ENCODE results near the gene AHNAK.

The AHNAK gene

GRCh38 chr11:62471603-62472002, 75.0 kb downstream of the AHNAK start:
- H3K4me3 ChIP-seq (ENCODE audit: low read length), result no peak overlapping the region
- TF ChIP-seq ZNF274 (IDR thresholded peaks at IDR 0.05; ENCODE audit: low read depth, low read length), result no peak

DNA sequence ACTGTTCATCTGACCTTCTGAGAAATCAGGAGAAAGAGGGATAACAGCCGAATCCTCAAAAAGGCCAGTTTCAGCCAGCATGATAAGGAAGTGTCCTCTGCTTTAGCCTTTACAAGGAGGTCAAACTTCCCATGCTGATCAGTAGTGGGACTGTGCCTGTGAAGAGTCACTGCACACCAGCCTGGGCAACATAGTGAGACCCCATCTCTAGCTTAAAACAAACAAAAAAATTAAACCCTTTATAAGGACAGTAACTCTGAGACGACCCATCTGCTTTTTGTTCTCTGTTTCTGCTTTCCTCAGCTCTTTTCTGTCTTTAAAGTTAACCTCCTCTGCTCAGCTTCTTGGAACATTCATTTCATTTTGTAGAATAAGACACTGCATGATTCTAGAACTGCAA, 78.0 kb downstream of the AHNAK start:
- TF ChIP-seq ZNF274 (IDR thresholded peaks at IDR 0.05; ENCODE audit: low read depth, low read length), result no peak
- no peak overlapping the region for H3K4me3 ChIP-seq (ENCODE audit: low read length)

DNA sequence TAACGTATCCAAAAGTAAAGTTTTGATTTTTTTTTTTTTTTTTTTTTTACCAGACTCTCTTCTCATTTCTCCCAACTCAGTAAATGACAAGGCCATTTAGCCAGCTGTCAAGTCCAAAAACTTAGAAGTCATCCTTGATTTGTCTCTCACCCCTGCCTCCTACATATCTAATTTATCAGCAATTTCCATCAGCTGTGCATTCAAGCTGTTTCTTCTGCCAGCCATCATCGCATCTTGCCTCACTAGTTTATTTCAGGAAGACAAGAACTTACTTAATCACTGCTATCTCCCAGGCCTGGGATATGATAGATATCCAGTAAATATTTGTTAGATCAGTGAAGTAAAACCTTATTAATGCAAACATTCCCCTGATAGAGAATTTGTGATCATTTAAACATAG, 80.2 kb downstream of the AHNAK start:
- no peak for TF ChIP-seq ZNF274 (IDR thresholded peaks at IDR 0.05; ENCODE audit: low read depth, low read length)
- no peak overlapping the region for H3K4me3 ChIP-seq (ENCODE audit: low read length)

DNA sequence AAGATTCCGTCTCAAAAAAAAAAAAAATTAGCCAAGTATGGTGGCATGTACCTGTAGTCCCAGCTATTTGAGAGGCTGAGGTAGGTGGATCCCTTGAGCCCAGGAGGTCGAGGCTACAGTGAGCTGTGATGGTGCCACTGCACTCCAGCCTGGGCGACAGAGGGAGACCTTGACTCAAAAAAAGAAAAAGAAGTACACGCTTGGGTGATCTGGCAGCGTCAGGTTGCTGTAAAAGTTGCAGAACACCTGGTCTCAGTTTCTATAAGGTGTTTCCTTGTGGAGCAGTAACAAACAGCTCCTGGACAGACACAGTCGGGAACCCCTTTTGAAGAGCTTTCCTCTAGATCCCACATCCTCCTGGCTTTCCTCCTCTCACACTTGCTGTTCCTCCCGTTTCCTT, 82.0 kb downstream of the AHNAK start:
- H3K4me3 ChIP-seq (ENCODE audit: low read length), result no peak overlapping the region
- TF ChIP-seq ZNF274 (IDR thresholded peaks at IDR 0.05; ENCODE audit: low read depth, low read length), result no peak

GRCh38 chr11:62463121-62463542, 83.5 kb downstream of the AHNAK start:
- H3K4me3 ChIP-seq (ENCODE audit: low read length), result no peak overlapping the region
- TF ChIP-seq ZNF274 (IDR thresholded peaks at IDR 0.05; ENCODE audit: low read depth, low read length), result no peak

GRCh38 chr11:62462508-62462892, 84.1 kb downstream of the AHNAK start:
- no peak for TF ChIP-seq ZNF274 (IDR thresholded peaks at IDR 0.05; ENCODE audit: low read depth, low read length)
- no peak overlapping the region for H3K4me3 ChIP-seq (ENCODE audit: low read length)

GRCh38 chr11:62461740-62462507, 84.7 kb downstream of the AHNAK start:
- no peak for TF ChIP-seq ZNF274 (IDR thresholded peaks at IDR 0.05; ENCODE audit: low read depth, low read length)
- H3K4me3 ChIP-seq (ENCODE audit: low read length), result no peak overlapping the region

DNA sequence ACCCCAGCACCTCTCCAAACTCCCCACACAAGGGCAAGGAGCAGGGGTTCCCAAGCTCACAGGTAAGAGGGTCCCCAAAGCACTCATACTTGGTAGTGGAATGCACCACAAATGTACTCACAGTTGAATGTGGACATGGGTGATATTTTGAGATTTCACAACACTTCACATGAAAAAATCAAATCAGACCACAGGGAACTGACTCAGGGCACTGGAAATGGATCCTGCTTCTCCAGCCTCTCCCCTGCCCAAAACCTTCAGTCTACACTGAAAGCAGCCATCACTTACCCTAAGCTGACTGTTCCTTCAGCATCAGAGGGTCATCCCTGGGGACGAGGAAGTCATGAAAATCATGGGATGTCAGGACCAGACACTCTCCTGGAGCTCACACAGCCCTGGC, 87.5 kb downstream of the AHNAK start:
- no peak for TF ChIP-seq ZNF274 (IDR thresholded peaks at IDR 0.05; ENCODE audit: low read depth, low read length)
- no peak overlapping the region for H3K4me3 ChIP-seq (ENCODE audit: low read length)

DNA sequence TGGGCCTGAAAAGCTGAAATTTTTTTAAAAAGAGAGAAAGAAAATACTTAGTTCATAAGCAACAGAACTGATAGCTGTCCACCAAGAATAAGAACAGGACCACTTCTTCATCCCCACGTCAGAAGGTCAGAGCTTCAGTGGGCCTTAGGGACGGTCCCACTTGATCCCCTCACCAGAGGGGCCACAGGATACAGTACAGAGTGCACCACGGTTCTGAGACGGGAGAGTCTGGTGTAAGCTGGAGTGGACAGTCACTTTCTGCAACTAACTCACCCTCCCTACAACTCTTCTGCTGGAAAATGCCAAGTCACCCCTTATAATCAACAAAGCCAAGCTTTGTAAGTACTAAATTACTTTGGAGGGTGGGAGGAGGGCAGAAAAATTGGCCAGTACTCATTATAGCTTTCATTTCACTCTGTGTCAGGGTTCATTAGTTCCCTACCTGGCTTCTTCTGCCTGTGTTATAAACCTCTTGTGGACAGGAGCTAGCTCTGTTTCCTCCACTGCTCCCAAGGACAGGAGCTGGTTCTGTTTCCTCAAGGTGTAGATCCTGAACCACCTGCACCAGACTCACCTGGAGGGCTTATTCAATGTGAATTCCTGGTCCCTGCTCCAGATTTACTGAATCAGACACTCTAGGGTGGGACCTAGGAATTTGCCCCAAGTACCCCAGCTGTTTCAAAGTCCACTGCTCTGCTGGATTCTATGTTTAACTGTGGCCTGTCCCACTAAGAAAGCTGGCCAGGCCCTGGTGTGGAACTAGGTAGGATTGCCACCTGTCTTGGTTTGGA, 88.2 kb downstream of the AHNAK start:
- H3K4me3 ChIP-seq (ENCODE audit: low read length), result no peak overlapping the region
- TF ChIP-seq ZNF274 (IDR thresholded peaks at IDR 0.05; ENCODE audit: low read depth, low read length), result no peak

- no peak for TF ChIP-seq ZNF274 (IDR thresholded peaks at IDR 0.05; ENCODE audit: low read depth, low read length)
- no peak overlapping the region for H3K4me3 ChIP-seq (ENCODE audit: low read length)
Measured at GRCh38 chr11:62457478-62457877, 89.1 kb downstream of the AHNAK start.

DNA sequence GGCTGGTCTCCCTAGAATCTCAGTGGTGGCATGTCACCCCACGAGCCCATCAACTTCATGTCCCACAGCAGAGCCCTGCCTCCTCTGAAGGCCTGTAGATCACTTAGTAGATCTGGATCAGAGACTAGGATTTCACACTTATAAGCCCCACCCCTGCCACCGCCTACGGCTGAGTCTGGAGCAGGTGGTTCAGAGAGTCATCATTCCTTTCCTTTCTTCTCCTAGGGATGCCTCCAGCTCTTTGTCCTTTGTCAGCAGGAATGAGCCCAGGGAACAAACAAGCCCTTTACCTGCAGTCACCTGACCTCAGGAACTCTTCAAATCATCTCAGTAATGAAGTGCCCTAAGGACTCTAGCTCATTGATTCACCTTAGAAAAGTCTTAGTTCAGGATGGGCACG, 90.0 kb downstream of the AHNAK start:
- TF ChIP-seq ZNF274 (IDR thresholded peaks at IDR 0.05; ENCODE audit: low read depth, low read length), result no peak

DNA sequence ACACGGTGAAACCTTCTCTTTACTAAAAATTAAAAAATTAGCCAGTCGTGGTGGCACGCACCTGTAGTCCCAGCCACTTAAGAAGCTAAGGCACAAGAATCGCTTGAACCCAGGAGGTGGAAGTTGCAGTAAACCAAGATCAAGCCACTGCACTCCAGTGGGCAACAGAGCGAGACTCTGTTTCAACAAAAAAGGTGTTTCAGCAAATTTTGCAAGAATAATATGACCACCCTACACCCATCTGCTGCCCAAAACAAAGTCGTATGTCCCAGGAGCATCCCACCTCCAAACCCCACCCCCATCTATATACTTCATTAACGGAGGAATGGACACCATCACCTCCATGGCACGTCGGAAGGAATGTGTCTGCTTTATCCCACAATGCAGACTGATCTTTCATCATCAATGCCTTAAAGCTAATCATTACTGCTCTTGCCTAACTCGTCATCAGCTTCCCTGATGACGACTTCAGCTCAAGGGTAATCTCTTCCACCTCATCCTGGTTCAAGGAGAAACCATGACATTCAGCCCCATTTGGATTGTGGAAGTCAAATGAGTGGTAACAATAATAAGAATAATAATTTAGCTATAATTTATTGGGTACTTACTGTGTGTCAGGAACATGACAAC, 93.7 kb downstream of the AHNAK start:
- TF ChIP-seq ZNF274 (IDR thresholded peaks at IDR 0.05; ENCODE audit: low read depth, low read length), result no peak

More for the DNA sequence above, 90.0 kb downstream of the AHNAK start:
- H3K4me3 ChIP-seq (ENCODE audit: low read length), result no peak overlapping the region

DNA sequence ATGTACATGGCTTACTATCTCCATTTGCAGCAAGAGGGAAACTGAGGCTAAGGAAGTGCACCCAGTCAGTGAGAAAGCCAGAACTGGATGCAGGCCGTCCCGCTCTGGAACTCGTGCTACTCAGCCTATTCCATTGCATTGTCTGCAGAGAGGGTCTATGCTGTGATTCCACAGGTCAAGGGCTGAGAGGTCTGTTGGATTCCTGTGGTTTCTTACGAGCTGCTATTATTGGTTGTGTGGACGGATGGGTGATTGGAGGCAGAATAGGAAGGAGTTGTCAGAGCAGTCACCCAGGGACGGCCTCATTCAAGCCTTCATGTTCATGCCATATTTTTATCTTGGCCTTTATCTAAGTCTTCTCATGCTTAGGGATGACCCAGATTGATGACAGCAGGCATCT, 94.3 kb downstream of the AHNAK start:
- no peak for TF ChIP-seq ZNF274 (IDR thresholded peaks at IDR 0.05; ENCODE audit: low read depth, low read length)
- H3K4me3 ChIP-seq (ENCODE audit: low read length), result no peak overlapping the region

More for the DNA sequence above, 93.7 kb downstream of the AHNAK start:
- no peak overlapping the region for H3K4me3 ChIP-seq (ENCODE audit: low read length)

DNA sequence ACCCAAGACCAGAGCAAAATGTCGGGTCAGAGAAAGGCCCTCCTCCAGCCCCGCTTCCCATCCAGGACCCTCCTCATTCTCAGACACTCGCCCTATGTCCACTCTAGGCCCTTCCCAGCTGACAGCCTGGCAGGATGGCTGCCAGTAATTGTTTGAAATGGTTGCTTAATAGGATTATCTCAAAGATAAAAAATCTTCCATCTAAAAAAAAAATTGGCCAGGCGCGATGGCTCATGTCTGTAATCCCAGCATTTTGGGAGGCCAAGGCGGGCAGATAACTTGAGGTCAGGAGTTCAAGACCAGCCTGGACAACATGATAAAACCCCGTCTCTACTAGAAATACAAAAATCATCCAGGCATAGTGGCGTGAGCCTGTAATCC, 95.4 kb downstream of the AHNAK start:
- TF ChIP-seq ZNF274 (IDR thresholded peaks at IDR 0.05; ENCODE audit: low read depth, low read length), result no peak

More for the DNA sequence above, 95.4 kb downstream of the AHNAK start:
- H3K4me3 ChIP-seq (ENCODE audit: low read length), result no peak overlapping the region
